Activated gamma-delta T cell treated with Interleukin-2 at 50 U/mL for 16 hours (primary cell): ENCODE data around the gene C19orf25.
A peak's percentile ranks its signal among the peaks of the same experiment; 100 is the strongest.
"Not testable (repeated sequence)": the region's sequence is repeated elsewhere in the genome, so short reads cannot be mapped to it uniquely, and the experiment has no call there.

ENCODE experiments used
- DNase-seq: peaks from one replicate; pipeline ENCODE4 v3.0.0-alpha.2; 2020

C19orf25 gene

DNA sequence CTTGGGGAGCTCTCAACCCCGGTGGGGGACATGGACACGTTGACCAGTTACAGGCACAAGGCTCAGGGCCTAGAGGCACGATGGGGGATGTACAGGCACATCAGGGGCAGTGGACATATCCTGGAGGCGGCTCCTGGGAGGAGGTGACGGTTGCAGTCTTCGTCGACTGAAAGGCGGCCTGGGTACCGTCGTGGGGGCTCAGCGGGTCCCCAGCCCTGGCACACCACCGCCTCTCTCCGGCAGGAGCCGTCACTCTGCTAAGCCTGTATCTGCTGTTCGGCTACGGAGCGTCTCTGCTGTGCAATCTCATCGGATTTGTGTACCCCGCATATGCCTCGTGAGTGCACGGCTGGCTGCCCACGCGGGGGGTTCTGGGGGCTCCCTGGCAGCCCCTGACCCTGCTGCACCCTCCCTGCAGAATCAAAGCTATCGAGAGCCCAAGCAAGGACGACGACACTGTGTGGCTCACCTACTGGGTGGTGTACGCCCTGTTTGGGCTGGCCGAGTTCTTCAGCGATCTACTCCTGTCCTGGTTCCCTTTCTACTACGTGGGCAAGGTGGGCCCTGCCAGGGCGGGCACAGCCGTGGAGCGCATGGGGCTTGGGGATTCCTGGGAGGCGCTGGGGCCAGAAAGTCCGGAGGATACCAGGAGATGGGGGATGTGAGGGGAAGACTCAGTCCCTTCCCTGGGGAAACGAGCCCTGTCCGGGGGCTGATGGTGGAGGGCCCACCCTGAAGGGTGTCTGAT, 16.2 kb upstream of the C19orf25 start:
- no peak for DNase-seq

DNA sequence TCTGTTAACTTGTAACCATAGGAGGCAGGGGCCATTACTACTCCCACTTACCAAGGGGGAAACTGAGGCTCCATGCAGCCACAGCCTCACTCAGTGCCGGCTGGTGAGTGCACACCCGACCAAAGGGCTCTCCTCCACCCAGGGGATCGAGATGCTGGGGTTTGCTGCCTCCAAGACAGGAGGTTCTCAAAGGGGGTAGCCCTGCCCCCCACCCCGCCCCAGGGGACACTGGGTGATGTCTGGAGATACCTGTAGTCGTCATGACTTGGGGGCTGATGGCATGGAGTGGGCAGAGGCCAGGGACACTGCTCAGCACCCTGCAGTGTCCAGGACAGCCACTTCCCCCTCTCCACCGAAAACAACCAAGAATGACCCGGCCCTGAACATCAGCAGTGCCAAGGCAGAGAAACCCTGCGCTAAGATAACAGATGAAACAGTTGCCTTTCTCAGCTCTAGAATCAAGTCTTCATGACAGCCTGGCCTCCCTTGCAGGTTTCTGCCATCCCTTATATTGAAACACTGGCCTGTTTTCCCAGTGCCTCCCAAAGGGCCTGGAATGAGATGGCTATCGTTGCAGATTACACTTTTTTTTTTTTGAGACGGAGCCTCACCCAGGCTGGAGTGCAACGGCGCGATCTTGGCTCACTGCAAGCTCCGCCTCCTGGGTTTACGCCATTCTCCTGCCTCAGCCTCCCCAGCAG, 15.2 kb upstream of the C19orf25 start:
- no peak for DNase-seq

DNA sequence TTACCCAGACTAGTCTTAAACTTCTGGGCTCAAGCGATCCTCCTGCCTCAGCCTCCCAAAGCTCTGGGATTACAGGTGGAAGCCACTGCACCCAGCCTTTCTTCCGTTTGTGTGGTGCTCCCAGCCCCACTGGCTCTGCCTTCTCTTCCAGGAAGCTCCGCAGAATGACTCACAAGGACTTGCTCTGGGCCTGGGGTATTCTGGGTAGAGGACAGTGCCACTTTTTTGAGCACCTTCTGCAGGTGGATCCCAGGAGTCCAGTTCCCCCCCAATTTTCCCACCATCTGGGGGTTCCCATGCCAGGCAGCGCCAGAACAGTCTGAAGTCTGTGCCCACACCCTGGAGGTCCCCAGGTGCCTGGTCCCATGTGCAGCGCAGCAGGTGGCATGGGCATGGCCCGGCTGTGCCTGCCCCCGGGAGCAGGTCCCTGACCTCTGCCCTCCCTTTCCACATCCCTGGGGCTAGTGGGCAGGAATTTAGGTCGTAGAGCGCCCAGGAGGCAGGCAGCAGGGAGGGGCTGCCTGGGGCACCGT, 13.5 kb upstream of the C19orf25 start:
- no peak for DNase-seq

DNA sequence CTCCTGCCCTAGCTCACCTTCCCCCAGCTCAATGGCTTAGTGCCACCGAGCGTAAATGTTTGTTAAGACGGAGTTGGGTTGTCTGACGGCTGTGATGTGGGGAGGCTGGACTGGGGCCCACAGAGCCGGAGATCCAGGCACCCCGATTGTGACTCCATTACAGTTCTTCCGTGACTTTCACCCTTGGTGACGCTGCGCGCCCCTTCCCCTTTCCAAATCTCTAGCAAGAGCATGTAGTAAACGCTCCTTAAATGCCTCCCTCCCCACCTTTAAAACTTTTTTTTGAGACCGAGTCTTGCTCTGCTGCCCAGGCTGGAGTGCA, 12.8 kb upstream of the C19orf25 start:
- DNase-seq: no peak

DNA sequence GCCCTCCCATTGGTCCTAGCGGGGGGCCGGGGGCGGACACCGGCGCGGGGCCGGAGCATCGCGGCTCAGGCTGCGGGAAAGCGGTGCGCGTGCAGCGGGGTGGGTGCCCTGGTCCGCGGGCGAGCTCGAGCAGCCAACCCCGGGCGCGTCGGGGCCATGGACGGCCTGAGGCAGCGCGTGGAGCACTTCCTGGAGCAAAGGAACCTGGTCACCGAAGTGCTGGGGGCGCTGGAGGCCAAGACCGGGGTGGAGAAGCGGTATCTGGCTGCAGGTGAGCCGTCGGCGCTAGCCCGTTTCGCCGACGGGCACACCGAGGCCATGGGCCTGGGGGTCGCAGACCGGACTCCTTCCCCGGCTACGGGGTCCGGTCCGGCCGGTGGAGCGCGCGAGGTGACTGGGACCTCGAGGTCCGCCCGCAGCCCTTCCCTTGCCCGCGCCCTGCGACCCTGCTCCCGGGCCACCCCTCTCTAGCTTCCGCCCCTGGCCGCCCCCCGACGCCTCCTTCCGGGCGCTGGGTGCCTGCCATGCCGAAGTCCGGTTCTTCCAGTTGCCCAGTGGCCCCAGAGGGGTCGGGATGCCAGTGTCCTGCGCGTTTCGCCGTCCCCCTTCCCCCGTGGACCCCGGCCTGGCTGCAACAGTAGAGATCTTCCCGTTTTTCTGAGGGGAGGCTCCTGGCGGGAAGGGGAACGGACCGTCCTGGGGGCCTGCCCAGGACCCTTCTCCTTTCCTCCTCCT, 12.3 kb upstream of the C19orf25 start, which contains the start of gene REEP6:
Gene REEP6, plus strand, starts transcription at position 68 of the 735 bp plus-strand sequence. Its CDS starts 89 bp downstream, at position 157.
- no peak for DNase-seq

DNA sequence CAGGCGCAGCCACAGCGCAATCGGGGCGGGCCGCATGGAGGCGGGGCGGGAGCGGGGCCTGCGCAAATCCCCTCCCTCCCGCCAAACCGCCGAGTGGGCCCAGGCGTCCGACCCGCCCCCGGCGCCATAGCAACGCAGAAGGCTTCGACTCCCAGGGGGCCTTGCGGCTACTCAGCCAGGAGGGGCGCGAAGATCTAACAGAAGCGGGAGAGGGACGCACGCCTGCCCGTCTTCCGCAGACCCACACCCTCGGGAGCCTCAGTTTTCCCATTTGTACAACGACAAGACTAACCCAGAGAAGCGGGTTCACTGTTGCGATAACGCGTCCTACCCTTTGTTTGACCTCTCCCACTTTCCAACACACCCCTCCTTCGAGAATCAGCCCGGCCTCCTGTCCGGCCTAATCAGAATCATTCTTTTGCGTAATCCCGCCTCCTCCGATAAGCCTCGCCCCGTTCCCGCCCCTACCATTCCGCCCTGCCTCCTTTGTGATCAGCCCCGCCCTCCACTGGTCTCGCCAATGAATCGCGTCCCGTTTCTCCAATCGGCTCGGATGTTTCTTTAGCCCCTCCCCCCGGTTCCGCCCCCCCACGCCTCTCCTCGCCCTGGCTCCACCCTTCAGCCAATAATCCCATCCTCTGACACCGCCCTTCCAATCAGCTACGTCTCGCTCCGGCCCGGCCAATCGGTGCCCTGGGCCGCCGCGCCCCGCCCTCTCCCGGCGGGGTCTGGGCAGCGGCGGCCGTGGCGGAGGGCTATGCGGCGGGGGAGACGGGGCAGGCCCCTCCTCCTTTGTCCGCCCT, 11.5 kb upstream of the C19orf25 start, which contains the start of gene PCSK4:
Gene PCSK4, minus strand, starts transcription at position 40 of the 803 bp plus-strand sequence. Its CDS starts 4 bp downstream, at position 36.
- DNase-seq: peak; percentile 97

DNA sequence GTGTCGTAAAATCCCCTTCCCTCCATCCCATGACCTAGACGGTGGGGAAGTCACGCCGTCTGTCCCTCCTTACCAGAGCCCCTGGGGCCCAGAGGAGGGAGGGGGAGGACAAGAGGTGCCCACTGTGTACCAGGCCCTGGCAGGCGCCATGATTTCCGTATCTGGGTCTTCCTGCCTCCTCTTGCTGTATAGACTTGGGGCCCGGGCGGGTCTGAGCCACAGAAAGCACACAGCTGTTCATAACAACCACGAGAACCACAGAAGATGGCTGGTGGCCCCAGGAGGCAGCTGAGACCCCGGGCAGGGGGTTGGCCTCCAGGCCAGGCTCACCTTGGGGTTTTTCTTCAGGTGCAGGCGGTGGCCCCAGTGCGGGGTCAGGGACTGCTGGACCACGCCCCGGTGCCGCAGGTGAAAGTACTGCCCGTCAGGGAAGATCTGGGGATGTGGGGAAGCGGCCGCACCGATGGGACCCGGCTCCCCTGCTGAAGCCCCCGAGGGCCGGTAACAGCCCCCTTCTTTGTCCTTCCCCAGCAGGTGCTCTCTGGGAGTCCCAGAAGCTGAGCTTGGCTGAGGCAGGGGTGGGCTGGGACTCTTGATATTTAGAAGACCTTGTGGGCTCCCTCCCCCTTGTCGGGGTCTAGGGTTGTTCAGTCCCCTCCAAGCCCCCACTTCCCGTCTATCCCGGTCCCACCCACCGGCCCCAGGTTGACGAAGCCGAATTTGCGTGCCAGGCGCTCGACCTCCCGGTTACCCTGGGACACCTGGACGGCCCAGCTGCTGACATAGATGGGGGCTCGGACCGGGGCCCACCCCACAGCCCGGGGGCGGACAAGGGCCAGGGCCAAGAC, 10.7 kb upstream of the C19orf25 start:
- DNase-seq: no peak

DNA sequence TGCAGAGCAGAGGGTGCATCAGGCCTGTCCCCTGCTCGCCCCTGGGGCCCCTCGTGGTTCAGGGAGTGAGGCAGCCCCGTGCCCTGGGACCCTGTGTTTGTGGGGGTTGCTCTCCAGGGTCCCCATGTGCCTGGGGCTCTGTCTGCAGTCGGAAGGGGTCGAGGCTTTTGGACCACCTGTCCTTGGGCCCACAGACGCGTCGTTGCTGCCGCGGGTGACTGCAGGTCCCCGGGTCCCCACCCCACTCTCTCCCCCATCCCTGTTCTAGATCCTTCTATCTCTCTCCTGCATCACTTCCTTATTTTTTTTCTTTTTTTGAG, 9.2 kb upstream of the C19orf25 start:
- no peak for DNase-seq

DNA sequence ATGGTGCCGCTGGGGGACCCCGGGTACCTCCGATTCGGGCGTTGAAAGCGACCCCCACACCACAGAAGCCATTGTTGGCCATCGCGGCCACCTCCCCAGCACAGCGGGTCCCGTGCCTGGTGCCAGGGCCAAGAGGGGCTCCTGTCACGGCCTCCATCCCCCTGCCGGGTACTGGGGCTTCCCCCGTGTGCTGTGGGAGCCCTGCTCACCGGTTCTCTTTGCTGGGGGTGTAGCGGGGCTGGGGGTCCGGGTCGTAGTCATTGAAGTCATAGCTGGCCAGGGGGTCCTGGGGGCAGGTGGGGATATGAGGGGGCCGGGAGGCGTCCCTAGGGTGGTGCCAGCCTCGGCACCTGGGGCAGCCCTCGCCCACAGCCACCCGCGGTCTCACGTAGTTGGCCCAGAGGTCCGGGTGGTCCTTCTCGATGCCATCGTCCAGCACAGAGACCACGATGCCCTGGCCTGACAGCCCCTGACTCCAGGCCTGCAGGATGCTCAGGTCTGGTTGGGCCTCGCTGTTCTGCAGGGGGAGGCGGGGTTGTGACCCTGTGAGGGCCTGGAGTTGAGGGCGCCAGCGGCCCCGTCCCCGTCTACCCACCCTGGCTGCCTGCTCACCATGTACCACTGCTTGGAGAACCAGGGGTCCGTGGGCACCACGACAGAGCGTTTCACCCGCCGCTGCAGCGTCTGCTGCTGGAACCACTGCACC, 8.7 kb upstream of the C19orf25 start:
- DNase-seq: no peak

DNA sequence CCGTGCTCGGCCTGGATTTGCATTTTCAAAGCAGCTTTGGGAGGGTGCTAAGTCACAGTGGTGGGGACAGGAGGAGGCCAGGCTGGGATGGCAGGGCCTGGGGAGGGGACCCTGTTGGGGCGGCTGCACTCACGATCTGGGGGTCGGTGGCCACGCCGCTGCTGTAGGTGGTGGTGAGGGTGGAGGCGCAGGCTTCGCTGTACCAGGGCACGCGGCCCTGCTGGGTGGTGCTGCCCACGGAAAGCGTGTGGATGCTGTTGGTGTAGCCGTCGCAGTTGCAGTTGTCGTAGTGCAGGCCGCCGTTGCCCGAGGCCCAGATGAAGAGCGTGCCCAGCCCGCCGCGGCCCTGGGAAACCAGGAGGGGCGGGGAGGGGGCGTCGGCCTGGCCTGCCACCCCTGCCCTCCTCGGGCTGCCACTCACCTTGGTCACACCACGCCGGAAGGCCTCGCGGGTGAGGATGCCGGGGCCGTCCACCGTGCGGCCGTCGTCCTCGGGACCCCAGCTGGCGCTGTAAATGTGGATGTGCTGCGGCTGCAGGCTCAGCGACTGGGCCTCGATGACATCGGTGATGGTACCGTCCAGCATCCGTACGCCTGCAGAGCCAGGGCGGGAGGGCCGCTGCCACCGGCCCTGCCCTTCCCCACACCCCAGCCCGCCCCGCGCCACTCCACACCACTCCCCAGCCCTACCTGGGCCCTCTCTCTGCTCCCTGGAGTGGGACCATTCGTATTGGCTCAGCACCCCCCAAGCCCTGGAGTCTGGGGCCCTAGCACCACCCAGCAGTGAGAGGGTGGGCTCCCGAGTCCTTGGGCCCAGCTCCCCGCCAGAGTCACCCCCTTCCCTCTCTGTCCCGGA, 7.9 kb upstream of the C19orf25 start:
- no peak for DNase-seq

DNA sequence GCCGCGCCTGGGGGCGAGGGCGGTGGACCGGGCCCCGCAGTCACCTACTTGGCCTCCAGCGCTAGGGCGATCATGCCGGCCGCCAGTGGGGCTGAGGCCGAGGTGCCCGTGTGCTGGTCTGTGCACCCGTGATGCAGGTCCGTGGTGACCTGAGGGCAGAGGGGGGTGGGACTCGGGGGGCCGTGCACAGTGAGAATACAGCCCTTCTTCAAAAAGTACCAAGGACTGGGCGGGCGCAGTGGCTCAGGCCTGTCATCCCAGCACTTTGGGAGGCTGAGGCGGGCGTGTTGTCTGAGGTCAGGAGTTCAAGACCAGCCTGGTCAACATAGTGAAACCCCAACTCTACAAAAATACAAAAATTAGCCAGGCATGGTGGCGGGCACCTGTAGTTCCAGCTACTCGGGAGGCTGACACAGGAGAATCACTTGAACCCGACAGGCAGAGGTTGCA, 5.0 kb upstream of the C19orf25 start:
- no peak for DNase-seq

DNA sequence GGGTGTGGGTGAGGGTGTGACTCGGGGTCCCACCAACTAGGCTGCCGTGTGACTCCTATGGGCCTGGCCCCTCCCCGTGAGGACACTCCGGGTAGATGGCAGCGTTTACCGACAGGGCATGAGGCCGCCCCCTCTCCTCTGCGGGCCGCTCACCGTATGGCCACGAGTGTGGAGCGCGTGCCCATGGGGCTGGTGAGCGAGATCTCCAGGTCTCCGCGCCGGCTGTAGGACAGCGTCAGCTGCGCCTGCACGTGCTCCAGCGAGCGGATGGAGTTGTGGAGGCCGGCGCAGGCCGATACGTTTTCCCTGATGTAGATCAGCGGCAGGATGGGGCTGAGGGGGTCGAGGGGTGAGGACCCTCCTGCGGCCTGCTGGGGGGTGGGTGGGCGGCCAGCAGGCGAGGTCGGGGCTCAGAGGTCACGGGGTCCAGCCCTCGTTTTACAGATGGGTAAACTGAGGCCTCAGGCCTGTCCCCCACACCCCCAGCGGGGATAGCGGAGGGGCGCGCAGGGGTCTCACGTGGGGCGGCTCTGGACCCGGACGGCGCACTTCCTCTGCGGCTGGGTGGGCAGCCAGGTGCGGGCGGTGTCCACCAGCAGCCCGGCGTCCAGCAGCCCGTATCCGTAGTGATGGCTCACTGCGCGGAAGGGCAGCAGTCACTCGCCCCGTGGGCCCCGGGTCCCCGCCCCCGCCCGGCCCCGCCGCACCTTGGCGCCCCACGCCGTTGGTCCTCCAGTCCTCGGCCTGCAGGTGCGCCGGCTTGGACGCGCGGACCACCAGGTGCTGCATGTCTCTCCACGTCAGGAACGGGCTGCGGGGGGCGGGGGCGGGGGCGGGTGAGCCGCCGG, 4.3 kb upstream of the C19orf25 start:
- no peak for DNase-seq

DNA sequence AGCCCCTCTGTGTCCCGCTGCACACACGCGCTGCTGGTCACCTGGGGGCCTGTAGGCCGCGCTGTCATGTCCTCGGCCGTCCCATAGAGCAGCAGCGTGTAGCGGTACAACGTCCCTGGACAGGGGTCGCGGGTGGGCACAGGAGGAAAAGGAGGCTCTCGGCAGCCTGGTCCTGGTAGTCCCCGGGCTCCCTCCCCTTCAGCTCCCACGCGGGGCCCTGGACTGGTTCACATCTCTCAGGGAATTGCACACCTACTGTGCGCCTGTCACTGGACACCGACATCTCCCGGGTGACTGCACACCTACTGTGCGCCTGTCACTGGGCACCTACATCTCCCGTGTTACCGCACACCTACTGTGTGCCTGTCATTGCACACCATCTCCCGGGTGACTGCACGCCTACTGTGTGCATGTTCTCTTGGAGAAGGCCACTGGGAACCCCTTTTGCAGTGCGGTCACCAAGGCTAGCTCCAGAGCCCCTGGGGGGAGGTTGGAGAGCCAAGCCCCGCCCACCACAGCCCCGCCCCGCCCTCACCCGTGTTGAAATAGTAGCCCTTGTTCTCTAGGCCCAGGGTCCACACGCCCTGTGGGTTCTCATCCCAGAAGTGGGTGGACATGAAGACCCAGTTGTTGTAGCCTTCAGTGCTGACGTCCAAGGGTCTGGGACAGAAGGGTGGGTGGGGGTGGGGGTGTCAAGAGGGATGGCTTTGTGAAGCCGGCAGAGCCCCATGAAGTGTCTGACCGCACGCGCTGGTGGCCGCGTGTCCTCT, 3.5 kb upstream of the C19orf25 start:
- DNase-seq: no peak

DNA sequence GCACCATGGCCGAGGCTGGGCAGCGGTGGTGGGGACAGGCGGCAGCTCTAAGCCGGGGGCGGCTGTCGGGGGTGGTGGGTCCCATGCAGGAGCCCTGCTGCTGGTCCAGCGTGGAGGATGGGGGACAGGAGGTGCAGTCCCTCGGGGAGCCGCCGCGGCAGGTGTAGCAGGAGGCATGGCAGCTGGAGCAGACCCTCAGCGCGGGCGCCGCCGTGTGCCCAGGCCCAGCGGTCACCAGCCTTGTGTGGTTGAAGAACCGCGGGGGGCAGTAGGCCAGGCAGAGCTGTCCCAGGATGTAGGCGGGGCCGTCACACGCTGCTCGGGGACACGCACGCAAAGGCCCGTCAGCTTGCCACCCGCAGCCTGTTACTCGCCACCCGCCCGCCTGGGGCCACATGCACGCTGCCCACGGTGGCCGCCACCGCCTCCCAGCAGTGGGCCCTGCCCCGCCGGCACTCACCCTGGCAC, 2.9 kb upstream of the C19orf25 start:
- DNase-seq: no peak

DNA sequence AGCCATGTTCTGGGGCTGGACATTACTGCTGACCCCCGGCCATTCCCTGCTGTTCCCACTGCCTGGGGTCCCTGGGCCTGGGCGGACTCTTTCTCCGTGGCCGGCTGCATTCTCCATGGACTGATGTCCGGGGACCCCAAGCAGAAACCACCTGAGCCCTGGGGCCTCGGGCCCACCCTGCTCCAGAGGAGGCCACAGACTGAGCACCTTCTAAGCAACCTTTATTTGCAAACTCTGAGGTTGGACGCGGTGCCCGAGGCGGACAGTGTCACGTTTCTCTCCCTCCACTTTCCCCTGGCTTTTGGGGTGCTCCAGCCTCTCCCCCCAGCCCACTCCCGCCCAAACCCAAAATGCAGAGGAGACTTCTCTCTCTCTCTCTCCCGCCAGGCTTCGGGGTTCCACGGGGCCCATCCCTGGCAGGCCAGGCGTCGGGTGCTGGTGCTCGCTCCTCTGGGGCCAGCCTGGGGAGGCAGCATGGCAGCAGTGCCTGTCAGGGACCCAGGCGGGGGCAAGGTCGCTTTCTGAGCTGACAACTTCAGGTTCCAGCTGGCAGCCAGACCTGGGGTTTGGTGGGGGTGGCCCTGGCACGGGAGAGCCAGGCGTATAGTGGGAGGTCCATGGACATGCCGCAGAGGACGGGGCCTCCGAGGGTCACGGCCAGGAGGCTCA, 2.3 kb upstream of the C19orf25 start:
- DNase-seq: no peak

DNA sequence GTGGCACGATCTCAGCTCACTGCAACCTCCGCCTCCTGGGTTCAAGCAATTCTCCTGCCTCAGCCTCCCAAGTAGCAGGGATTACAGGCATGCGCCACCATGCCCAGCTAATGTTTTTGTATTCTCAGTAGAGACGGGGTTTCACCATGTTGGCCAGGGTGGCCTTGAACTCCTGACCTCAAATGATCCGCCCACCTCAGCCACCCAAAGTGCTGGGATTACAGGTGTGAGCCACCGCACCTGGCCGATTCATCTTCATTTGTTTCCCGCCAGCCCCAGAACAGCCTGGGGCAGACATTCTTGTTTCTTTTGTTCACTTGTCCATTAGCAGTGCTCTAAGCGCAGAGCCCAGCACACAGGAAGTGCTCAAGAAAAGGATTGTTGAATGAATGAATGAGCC, 2.0 kb downstream of the C19orf25 start:
- DNase-seq: not testable (repeated sequence)

DNA sequence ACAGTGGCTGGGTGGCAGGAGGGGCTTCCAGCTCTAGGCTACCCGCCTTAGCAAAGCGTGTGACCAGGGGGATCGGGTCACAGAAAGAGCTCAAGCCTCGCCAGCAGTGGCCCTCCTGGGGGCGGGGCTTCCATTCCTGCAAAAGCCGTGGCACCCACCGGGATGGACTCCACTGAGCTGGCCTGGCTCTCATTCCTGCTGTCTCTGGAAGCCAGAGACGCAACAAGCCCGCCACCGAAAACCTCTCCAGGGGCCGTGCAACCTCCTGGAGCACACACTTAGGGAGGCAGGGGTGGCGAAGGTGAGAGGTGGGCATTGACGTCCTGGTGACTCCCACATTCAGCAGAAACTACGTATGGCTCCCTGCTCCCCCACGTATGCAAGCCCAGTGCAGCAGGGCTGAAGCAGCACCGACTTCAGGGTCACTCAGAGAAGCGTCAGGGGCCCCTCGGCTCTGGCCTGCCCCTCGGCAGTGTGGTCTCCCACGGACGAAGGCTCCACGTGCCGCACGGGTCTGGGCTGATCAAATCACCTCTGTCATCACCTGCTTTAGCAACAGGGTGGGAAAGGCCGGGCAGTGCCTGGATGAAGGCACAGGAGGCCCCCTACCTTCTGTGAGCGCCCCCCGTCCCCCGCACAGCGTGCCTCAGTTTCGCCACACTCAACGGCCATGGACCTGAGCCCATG, 3.1 kb downstream of the C19orf25 start:
- no peak for DNase-seq
